Neural cell (in vitro differentiated cells): ENCODE data around the gene PROCA1.

ENCODE experiments used
- POLR2AphosphoS5 ChIP-seq: IDR thresholded peaks from 2 replicates; pipeline ENCODE4 v1.6.1; 2012
- TF ChIP-seq, protein P1 (sequence below): fragments of 450-650 bp; IDR thresholded peaks from 2 replicates; pipeline ENCODE4 v1.5.1; 2014; ENCODE audit warnings: antibody characterized with exemption, mild to moderate bottlenecking, moderate library complexity; ENCODE audit not compliant: poor library complexity, severe bottlenecking

DNA sequence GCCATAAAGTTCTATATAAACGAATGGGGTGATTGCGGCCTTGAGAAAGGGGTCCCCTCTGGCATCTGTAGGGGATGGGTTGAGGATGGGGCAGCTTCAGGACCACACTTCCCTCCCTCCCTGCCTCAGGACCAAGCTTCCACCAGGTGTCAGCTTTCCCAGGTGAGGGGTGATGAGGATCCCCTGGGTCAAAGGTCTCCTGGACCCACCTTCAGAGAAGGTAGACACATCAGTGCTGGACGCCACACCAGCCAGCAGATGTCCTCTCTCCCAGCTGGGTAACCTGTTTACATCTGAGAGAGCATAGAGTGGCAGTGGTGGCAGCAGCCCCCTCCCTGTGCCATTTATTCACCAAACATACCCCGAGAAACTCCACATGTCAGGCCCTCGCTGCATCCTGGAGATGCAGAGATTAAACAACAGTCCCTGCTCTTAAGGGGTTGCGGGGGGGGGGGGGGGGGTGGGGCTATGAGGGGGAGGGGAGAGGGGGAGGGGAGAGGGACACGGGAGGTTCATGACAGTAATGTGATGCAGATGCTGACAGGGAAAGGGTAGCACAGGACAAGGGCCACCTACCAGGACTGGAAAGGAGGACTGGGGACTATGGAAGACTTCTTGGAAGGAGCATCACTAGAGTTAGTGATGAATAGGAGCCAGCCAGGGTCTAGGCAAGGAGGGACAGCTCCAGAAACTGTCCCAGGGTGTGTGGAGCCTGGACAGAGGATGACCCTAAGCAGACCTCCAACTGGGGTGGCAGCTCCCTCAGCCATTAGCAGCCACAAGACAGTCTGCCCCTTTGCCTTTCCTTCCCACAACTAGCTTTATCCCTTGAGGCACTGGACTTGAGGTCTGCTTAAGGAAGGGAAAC is 5.0 kb downstream of the PROCA1 start:
- no peak for TF ChIP-seq POLR2AphosphoS5
- TF ChIP-seq, protein P1, sequence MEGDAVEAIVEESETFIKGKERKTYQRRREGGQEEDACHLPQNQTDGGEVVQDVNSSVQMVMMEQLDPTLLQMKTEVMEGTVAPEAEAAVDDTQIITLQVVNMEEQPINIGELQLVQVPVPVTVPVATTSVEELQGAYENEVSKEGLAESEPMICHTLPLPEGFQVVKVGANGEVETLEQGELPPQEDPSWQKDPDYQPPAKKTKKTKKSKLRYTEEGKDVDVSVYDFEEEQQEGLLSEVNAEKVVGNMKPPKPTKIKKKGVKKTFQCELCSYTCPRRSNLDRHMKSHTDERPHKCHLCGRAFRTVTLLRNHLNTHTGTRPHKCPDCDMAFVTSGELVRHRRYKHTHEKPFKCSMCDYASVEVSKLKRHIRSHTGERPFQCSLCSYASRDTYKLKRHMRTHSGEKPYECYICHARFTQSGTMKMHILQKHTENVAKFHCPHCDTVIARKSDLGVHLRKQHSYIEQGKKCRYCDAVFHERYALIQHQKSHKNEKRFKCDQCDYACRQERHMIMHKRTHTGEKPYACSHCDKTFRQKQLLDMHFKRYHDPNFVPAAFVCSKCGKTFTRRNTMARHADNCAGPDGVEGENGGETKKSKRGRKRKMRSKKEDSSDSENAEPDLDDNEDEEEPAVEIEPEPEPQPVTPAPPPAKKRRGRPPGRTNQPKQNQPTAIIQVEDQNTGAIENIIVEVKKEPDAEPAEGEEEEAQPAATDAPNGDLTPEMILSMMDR = no peak
